ENCODE results near the gene CNOT2. TPM values are rescaled to one million over a fixed set of nuclear protein-coding genes. Genes with fewer than 3 reads are reported as not detected.
"Not testable (repeated sequence)": the region's sequence is repeated elsewhere in the genome, so short reads cannot be mapped to it uniquely, and the experiment has no call there.

CNOT2 gene
- total and polyA plus RNA-seq, 2 donors (not counting 3 experiments of a cell fraction or from before 2014, with no cell fraction given), result 52.2 to 79.7 TPM

DNA sequence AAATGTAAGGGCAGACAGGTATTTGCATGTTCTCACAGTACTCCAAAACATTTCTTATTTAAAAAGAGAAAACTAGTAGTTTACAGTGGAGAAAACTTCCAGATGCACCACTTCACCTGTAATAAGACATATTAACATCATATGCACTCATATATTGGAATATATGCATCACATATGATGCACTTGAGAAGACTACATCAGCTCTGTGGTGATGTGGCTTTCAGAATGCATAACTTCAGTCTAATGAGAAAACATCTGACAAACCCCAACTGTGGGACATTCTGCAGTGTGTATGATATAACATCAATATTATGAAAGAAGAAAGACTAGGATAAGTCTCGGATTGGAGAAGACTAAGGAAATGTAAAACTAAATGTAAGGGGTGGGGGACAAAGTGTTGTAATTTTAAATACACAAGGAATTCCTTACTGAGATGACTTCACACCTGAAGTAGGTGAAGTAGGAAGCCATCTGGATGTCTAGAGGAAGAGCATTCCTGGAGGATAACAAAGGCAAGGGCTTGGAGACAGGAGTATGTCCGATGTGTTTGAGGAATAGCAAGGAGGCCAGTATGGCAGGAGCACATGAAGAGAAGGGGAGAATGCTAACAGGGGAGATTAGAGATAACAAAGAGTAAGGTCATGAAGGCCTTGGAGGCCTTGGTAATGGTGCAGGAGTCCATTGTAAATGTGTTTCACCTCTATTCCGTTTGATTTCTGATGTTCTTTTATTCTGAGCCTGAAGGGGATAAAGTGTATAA lies 49.0 kb downstream of the CNOT2 start:
- dilution Hi-C loops (cut with MboI; ENCODE audit: extremely low pct_ligation_motif_present, low sequenced_read_pairs), result no loop called here
- Histone ChIP-seq H3K9me1 (replicated peaks; ENCODE audit: control insufficient read depth, extremely low read depth, insufficient read depth, low read length) (no peaks in the 10 kb centered on the region), H3K4me1 (ENCODE audit: control insufficient read depth, extremely low read depth, insufficient read depth, low read length) (peaks cover 3% of the 10 kb centered on the region), H4K20me1 (replicated peaks; ENCODE audit: control insufficient read depth, extremely low read depth, insufficient read depth, low read length) (peaks cover 7% of the 10 kb centered on the region), H3K4me3 (replicated peaks in 1 of 3; ENCODE audit: insufficient read depth in 1 of 3, low read depth in 1 of 3, low read length in 3 of 3) (no peak overlapping the region), H3K9me3 (replicated peaks; ENCODE audit: control insufficient read depth, insufficient read depth, low read length) (no peaks in the 10 kb centered on the region), H3K9ac (replicated peaks; ENCODE audit: extremely low read depth, insufficient read depth, low read length) (no peak overlapping the region), H3K27me3 (ENCODE audit: control insufficient read depth in 2 of 2, insufficient read depth in 2 of 2, low read length in 2 of 2) (no peaks in the 10 kb centered on the region), H3K4me2 (ENCODE audit: insufficient read depth, low read length) (no peak overlapping the region), H3K27ac (ENCODE audit: insufficient read depth, low read depth, low read length) (no peak overlapping the region), H2AFZ (ENCODE audit: low read depth, low read length) (no peak overlapping the region), H3K36me3 (ENCODE audit: control insufficient read depth in 2 of 2, extremely low read depth in 1 of 2, insufficient read depth in 2 of 2, low read length in 2 of 2) (no peaks in the 10 kb centered on the region), H3K79me2 (ENCODE audit: control insufficient read depth, insufficient read depth, low read length) (peaks cover 67% of the 10 kb centered on the region)
- DNase-seq (ENCODE audit: low read depth, low spot score) (no peak), FAIRE-seq (no peak)
- TF ChIP-seq, protein P1, sequence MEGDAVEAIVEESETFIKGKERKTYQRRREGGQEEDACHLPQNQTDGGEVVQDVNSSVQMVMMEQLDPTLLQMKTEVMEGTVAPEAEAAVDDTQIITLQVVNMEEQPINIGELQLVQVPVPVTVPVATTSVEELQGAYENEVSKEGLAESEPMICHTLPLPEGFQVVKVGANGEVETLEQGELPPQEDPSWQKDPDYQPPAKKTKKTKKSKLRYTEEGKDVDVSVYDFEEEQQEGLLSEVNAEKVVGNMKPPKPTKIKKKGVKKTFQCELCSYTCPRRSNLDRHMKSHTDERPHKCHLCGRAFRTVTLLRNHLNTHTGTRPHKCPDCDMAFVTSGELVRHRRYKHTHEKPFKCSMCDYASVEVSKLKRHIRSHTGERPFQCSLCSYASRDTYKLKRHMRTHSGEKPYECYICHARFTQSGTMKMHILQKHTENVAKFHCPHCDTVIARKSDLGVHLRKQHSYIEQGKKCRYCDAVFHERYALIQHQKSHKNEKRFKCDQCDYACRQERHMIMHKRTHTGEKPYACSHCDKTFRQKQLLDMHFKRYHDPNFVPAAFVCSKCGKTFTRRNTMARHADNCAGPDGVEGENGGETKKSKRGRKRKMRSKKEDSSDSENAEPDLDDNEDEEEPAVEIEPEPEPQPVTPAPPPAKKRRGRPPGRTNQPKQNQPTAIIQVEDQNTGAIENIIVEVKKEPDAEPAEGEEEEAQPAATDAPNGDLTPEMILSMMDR (IDR thresholded peaks at IDR 0.05; ENCODE audit: extremely low read depth in 1 of 2, insufficient read depth in 1 of 2, low read depth in 1 of 2, low read length in 2 of 2), result no peak
- TF ChIP-seq JUN (IDR thresholded peaks at IDR 0.05; ENCODE audit: borderline replicate concordance, insufficient read depth, insufficient read length, low read depth), result no peak
- TF ChIP-seq, protein P2, sequence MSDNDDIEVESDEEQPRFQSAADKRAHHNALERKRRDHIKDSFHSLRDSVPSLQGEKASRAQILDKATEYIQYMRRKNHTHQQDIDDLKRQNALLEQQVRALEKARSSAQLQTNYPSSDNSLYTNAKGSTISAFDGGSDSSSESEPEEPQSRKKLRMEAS (IDR thresholded peaks at IDR 0.05; ENCODE audit: insufficient read depth, insufficient read length), result no peak
- TF ChIP-seq POLR2AphosphoS5 (IDR thresholded peaks at IDR 0.05; ENCODE audit: insufficient read depth, low read depth, low read length), result no peak
- CTCF ChIA-PET, result no interaction called here
- POLR2A ChIA-PET, result no interaction called here
- no TSS peak for BruUV-seq (replicated peaks)
- intact Hi-C loops (cut with micrococcal nuclease), result no loop called here

DNA sequence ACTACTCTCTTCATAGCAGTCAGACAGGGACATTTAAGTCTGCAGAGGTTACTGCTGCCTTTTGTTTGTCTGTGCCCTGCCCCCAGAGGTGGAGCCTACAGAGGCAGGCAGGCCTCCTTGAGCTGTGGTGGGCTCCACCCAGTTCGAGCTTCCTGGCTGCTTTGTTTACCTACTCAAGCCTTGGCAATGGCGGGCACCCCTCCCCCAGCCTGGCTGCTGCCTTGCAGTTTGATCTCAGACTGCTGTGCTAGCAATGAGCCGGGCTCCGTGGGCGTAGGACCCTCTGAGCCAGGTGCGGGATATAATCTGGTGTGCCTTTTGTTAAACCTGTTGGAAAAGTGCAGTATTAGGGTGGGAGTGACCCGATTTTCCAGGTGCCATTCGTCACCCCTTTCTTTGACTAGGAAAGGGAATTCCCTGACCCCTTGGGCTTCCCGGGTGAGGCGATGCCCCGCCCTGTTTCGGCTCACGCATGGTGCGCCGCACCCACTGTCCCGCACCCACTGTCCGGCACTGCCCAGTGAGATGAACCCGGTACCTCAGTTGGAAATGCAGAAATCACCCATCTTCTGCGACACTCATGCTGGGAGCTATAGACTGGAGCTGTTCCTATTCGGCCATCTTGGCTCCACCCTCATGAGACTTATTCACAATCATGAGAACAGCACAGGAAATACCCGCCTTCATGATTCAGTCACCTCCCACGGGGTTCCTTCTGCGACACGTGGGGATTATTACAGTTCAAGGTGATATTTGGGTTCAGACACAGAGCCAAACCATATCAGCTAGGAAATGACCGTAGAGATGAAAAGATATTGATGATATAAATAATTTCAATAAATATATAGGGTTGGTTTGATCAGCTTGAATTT lies 61.7 kb downstream of the CNOT2 start:
- CTCF ChIA-PET; H3K9me3 ChIP-seq (replicated peaks; ENCODE audit: control insufficient read depth, insufficient read depth, low read length); H3K9ac ChIP-seq (replicated peaks; ENCODE audit: extremely low read depth, insufficient read depth, low read length); FAIRE-seq; H3K36me3 ChIP-seq (ENCODE audit: control insufficient read depth in 2 of 2, extremely low read depth in 1 of 2, insufficient read depth in 2 of 2, low read length in 2 of 2); H3K27me3 ChIP-seq (ENCODE audit: control insufficient read depth in 2 of 2, insufficient read depth in 2 of 2, low read length in 2 of 2); POLR2A ChIA-PET; H3K4me1 ChIP-seq (ENCODE audit: control insufficient read depth, extremely low read depth, insufficient read depth, low read length); DNase-seq (ENCODE audit: low read depth, low spot score); intact Hi-C loops (cut with micrococcal nuclease); H4K20me1 ChIP-seq (replicated peaks; ENCODE audit: control insufficient read depth, extremely low read depth, insufficient read depth, low read length); dilution Hi-C loops (cut with MboI; ENCODE audit: extremely low pct_ligation_motif_present, low sequenced_read_pairs); H3K9me1 ChIP-seq (replicated peaks; ENCODE audit: control insufficient read depth, extremely low read depth, insufficient read depth, low read length); H3K4me2 ChIP-seq (ENCODE audit: insufficient read depth, low read length); H3K4me3 ChIP-seq (replicated peaks in 1 of 3; ENCODE audit: insufficient read depth in 1 of 3, low read depth in 1 of 3, low read length in 3 of 3); H3K27ac ChIP-seq (ENCODE audit: insufficient read depth, low read depth, low read length); BruUV-seq (replicated peaks); H2AFZ ChIP-seq (ENCODE audit: low read depth, low read length): not testable (repeated sequence)
- peaks cover 40% of the 10 kb centered on the region for H3K79me2 ChIP-seq (ENCODE audit: control insufficient read depth, insufficient read depth, low read length)

All from endothelial cell of umbilical vein (primary cell).